Keratinocyte (primary cell): ENCODE measurements around the gene EDC3. TPM values are rescaled to one million over a fixed set of nuclear protein-coding genes. Genes with fewer than 3 reads are reported as not detected.

Experiments
- DNase-seq: peaks from one replicate; pipeline ENCODE4 v3.0.0-alpha.2; 2011; ENCODE audit warnings: low read depth, missing footprints, low spot score
- FAIRE-seq: peaks from 2 replicates; lab custom pipeline; 2011; peaks lifted over from hg19 to GRCh38; lab: Jason Lieb, UNC
- H2AFZ ChIP-seq: 2 replicates; pipeline ENCODE4 v1.6.0; 2012; ENCODE audit warnings: low read length, control low read depth, inconsistent platforms; ENCODE audit not compliant: control insufficient read depth
- H3K27ac ChIP-seq: 2 replicates; pipeline ENCODE4 v1.5.1; 2011; ENCODE audit warnings: low read length; ENCODE audit not compliant: control insufficient read depth, insufficient read depth
- H3K27me3 ChIP-seq: 3 replicates; pipeline ENCODE4 v1.6.0; 2011; ENCODE audit warnings: low read length; ENCODE audit not compliant: control insufficient read depth, insufficient read depth; ENCODE audit errors: extremely low read depth
- H3K36me3 ChIP-seq, 2 experiments: 2 replicates in 1 of 2; 3 replicates in 1 of 2; pipeline ENCODE4 v1.5.1; 2011; ENCODE audit warnings: low read length in 2 of 2, mild to moderate bottlenecking in 1 of 2; ENCODE audit not compliant: control insufficient read depth in 2 of 2, insufficient read depth in 2 of 2; ENCODE audit errors: extremely low read depth in 1 of 2
- H3K4me1 ChIP-seq: 3 replicates; pipeline ENCODE4 v1.5.1; 2011; ENCODE audit warnings: low read length; ENCODE audit not compliant: control insufficient read depth, insufficient read depth; ENCODE audit errors: extremely low read depth
- H3K4me2 ChIP-seq: 3 replicates; pipeline ENCODE4 v1.6.0; 2011; ENCODE audit warnings: low read depth, low read length; ENCODE audit not compliant: control insufficient read depth, insufficient read depth; ENCODE audit errors: extremely low read depth
- H3K4me3 ChIP-seq, 3 experiments: fragments of 200-600 bp in 1 of 3; sonication (generic) in 1 of 3; 2 replicates in 2 of 3; 3 replicates in 1 of 3; pipeline ENCODE4 v1.5.1; 2011 to 2016; ENCODE audit warnings: low read length in 3 of 3, mild to moderate bottlenecking in 3 of 3, control low read depth in 2 of 3, inconsistent platforms in 1 of 3, low read depth in 1 of 3, mixed read lengths in 1 of 3, mixed run types in 1 of 3, moderate library complexity in 1 of 3; ENCODE audit not compliant: control insufficient read depth in 2 of 3, insufficient read depth in 2 of 3; ENCODE audit errors: extremely low read depth in 1 of 3
- H3K79me2 ChIP-seq: 2 replicates; pipeline ENCODE4 v1.6.0; 2012; ENCODE audit warnings: low read length; ENCODE audit not compliant: control insufficient read depth, insufficient read depth
- H3K9ac ChIP-seq: 3 replicates; pipeline ENCODE4 v1.6.0; 2011; ENCODE audit warnings: low read length; ENCODE audit not compliant: control insufficient read depth, insufficient read depth; ENCODE audit errors: extremely low read depth
- H3K9me1 ChIP-seq: 3 replicates; pipeline ENCODE4 v1.6.0; 2011; ENCODE audit warnings: low read length; ENCODE audit not compliant: control insufficient read depth, insufficient read depth; ENCODE audit errors: extremely low read depth
- H3K9me3 ChIP-seq: 2 replicates; pipeline ENCODE4 v1.5.1; 2012; ENCODE audit warnings: low read depth, low read length; ENCODE audit not compliant: control insufficient read depth
- H4K20me1 ChIP-seq: 3 replicates; pipeline ENCODE4 v1.6.0; 2011; ENCODE audit warnings: low read length; ENCODE audit not compliant: control insufficient read depth, insufficient read depth; ENCODE audit errors: extremely low read depth
- CTCF ChIP-seq, 3 experiments: IDR thresholded peaks in 1 of 3; conservative IDR thresholded peaks in 1 of 3; optimal IDR thresholded peaks in 1 of 3; 2 replicates in 2 of 3; 3 replicates in 1 of 3; pipeline versions ENCODE3 to v1.5.1; 2011; ENCODE audit warnings: low read length in 3 of 3, mild to moderate bottlenecking in 3 of 3, moderate library complexity in 2 of 3, control low read depth in 1 of 3, inconsistent platforms in 1 of 3; ENCODE audit not compliant: insufficient read depth in 2 of 3; ENCODE audit errors: extremely low read depth in 1 of 3
- EZH2 ChIP-seq: IDR thresholded peaks from one replicate; pipeline ENCODE4 v1.6.1; 2012; ENCODE audit warnings: inconsistent platforms, mild to moderate bottlenecking, low read length, moderate library complexity
- dilution Hi-C: fragments of 300-500 bp; cut with MboI; formaldehyde crosslinking; loops from one replicate; pipeline ENCODE4 v1.7.0; 2020; ENCODE audit warnings: low sequenced_read_pairs; ENCODE audit not compliant: extremely low pct_ligation_motif_present
- polyA plus RNA-seq, 5 experiments: library from polyadenylated mRNA; depleted of rRNA in 3 of 5; stranded (reverse) in 3 of 5; stranded (forward) in 1 of 5; unstranded in 1 of 5; fragments of >200 nt; gene quantifications; 1 replicate in 1 of 5; 2 replicates in 3 of 5; 3 replicates in 1 of 5; pipeline versions ENCODE4 v1.2.1 to v1.2.3, GENCODE V29; 2011 to 2012; ENCODE audit warnings: missing spikeins in 2 of 5, low read depth in 1 of 5, low replicate concordance in 1 of 5

EDC3 gene
- polyA plus RNA-seq, 1 donor (not counting 4 experiments of a cell fraction or from before 2014, with no cell fraction given): 33.6 TPM

GRCh38 chr15:74614744-74615507 is 80.9 kb downstream of the EDC3 start:
- Histone ChIP-seq H3K9ac (peak overlapping the region; percentile 99), H3K4me3 (peak overlapping the region; percentile 94 to 97 (median 95)), H3K9me3 (no peaks in the 10 kb centered on the region), H4K20me1 (peaks cover 19% of the 10 kb centered on the region), H2AFZ (peak overlapping the region; percentile 74), H3K79me2 (peaks cover 43% of the 10 kb centered on the region), H3K4me2 (peak overlapping the region; percentile 73), H3K27ac (peak overlapping the region; percentile 95), H3K36me3 (peaks cover 9 to 16% of the 10 kb centered on the region in 2 experiments), H3K9me1 (no peaks in the 10 kb centered on the region), H3K4me1 (peaks cover 24% of the 10 kb centered on the region), H3K27me3 (no peaks in the 10 kb centered on the region)
- FAIRE-seq (no peak), DNase-seq (no peak)
- dilution Hi-C loops: no loop called here
- TF ChIP-seq CTCF (optimal IDR thresholded peaks at IDR 0.05 in 1 of 3, IDR thresholded peaks at IDR 0.05 in 1 of 3, conservative IDR thresholded peaks at IDR 0.05 in 1 of 3; ENCODE audit: extremely low read depth in 1 of 3, insufficient read depth in 2 of 3, low read length in 3 of 3) (no peak), EZH2 (no peak)

GRCh38 chr15:74613953-74614743 is 81.7 kb downstream of the EDC3 start:
- Histone ChIP-seq H3K27ac (no peak overlapping the region), H3K36me3 (peaks cover 4 to 14% of the 10 kb centered on the region in 2 experiments), H3K9me3 (no peaks in the 10 kb centered on the region), H3K79me2 (peaks cover 35% of the 10 kb centered on the region), H3K4me2 (peak overlapping the region; percentile 73), H3K9ac (peak overlapping the region; percentile 99), H3K4me1 (peaks cover 24% of the 10 kb centered on the region), H4K20me1 (peaks cover 19% of the 10 kb centered on the region), H3K27me3 (no peaks in the 10 kb centered on the region), H3K9me1 (no peaks in the 10 kb centered on the region), H2AFZ (peak overlapping the region; percentile 64), H3K4me3 (peak overlapping the region; percentile 94 to 97 (median 95))
- no peak for FAIRE-seq
- TF ChIP-seq CTCF (optimal IDR thresholded peaks at IDR 0.05 in 1 of 3, IDR thresholded peaks at IDR 0.05 in 1 of 3, conservative IDR thresholded peaks at IDR 0.05 in 1 of 3; ENCODE audit: extremely low read depth in 1 of 3, insufficient read depth in 2 of 3, low read length in 3 of 3): no peak
- no peak for TF ChIP-seq EZH2
- no peak for DNase-seq
- dilution Hi-C loops: no loop called here
